CD14-positive monocyte (primary cell): ENCODE measurements around the gene CCNQ. TPM values are rescaled to one million over a fixed set of nuclear protein-coding genes. Genes with fewer than 3 reads are reported as not detected.

Experiments
- DNase-seq, 3 donors: peaks; one replicate each; pipeline ENCODE4 v3.0.0-alpha.2; 2011 to 2022
- H2AFZ ChIP-seq: 2 replicates; pipeline ENCODE4 v1.6.0; 2012; ENCODE audit warnings: mild to moderate bottlenecking, low read depth, low read length, inconsistent platforms; ENCODE audit not compliant: insufficient read depth, poor library complexity, severe bottlenecking
- H3K27ac ChIP-seq, 2 donors: 1 replicate in 1 of 2; 2 replicates in 1 of 2; pipeline ENCODE4 v1.5.1; 2012 to 2013; ENCODE audit warnings: low read length in 2 of 2, control low read depth in 1 of 2, inconsistent platforms in 1 of 2, low read depth in 1 of 2, mild to moderate bottlenecking in 1 of 2
- H3K27me3 ChIP-seq, 2 donors: one replicate each; pipeline versions ENCODE4 v1.6.0 to v1.6.1; 2011 to 2013; ENCODE audit warnings: low read length in 2 of 2; ENCODE audit not compliant: control insufficient read depth in 2 of 2, insufficient read depth in 2 of 2
- H3K36me3 ChIP-seq, 2 donors: replicated peaks in 1 of 2; 1 replicate in 1 of 2; 2 replicates in 1 of 2; pipeline versions ENCODE4 v1.5.1 to v1.6.1; 2012 to 2013; ENCODE audit warnings: low read length in 2 of 2, control low read depth in 1 of 2, inconsistent platforms in 1 of 2, mild to moderate bottlenecking in 1 of 2; ENCODE audit not compliant: insufficient read depth in 2 of 2, control insufficient read depth in 1 of 2
- H3K4me1 ChIP-seq, 2 donors: 1 replicate in 1 of 2; 2 replicates in 1 of 2; pipeline versions ENCODE4 v1.5.1 to v1.6.1; 2012 to 2013; ENCODE audit warnings: low read length in 2 of 2, control low read depth in 1 of 2, inconsistent platforms in 1 of 2, mild to moderate bottlenecking in 1 of 2, moderate library complexity in 1 of 2; ENCODE audit not compliant: insufficient read depth in 2 of 2, control insufficient read depth in 1 of 2
- H3K4me2 ChIP-seq: replicated peaks from 2 replicates; pipeline ENCODE3; 2012; ENCODE audit warnings: low read length, moderate library complexity, mild to moderate bottlenecking; ENCODE audit not compliant: poor library complexity, severe bottlenecking; ENCODE audit errors: extremely low read depth
- H3K4me3 ChIP-seq, 3 experiments: fragments of 200-600 bp in 1 of 3; sonication (generic) in 1 of 3; replicated peaks in 1 of 3; 1 replicate in 2 of 3; 2 replicates in 1 of 3; pipeline ENCODE4 v1.5.1; 2011 to 2013; ENCODE audit warnings: low read length in 3 of 3, mild to moderate bottlenecking in 3 of 3, control low read depth in 2 of 3, low read depth in 2 of 3, inconsistent platforms in 1 of 3, moderate library complexity in 1 of 3
- H3K79me2 ChIP-seq: 2 replicates; pipeline ENCODE4 v1.6.0; 2012; ENCODE audit warnings: mild to moderate bottlenecking, control low read depth, inconsistent platforms, low read length, moderate library complexity; ENCODE audit not compliant: insufficient read depth
- H3K9ac ChIP-seq: 2 replicates; pipeline ENCODE4 v1.6.0; 2017; ENCODE audit warnings: low read length, mild to moderate bottlenecking; ENCODE audit not compliant: insufficient read depth, poor library complexity, severe bottlenecking
- H3K9me3 ChIP-seq, 2 donors: replicated peaks in 1 of 2; 1 replicate in 1 of 2; 2 replicates in 1 of 2; pipeline versions ENCODE4 v1.5.1 to v1.6.1; 2012 to 2013; ENCODE audit warnings: low read length in 2 of 2, control low read depth in 1 of 2; ENCODE audit not compliant: control insufficient read depth in 1 of 2, insufficient read depth in 1 of 2
- H4K20me1 ChIP-seq: 2 replicates; pipeline ENCODE4 v1.6.0; 2012; ENCODE audit warnings: mild to moderate bottlenecking, low read length, control low read depth, moderate library complexity; ENCODE audit not compliant: insufficient read depth
- H3K27ac Mint-ChIP-seq, 7 donors: one replicate each; pipeline ENCODE4 v1.8.0; 2020; ENCODE audit warnings: mild to moderate bottlenecking in 7 of 7, mixed read lengths in 7 of 7, moderate library complexity in 6 of 7, inconsistent platforms in 2 of 7
- H3K27me3 Mint-ChIP-seq, 3 donors: one replicate each; pipeline ENCODE4 v1.8.0; 2021 to 2022; ENCODE audit warnings: low read depth in 3 of 3, mild to moderate bottlenecking in 3 of 3, mixed read lengths in 3 of 3, moderate library complexity in 3 of 3, inconsistent platforms in 1 of 3
- H3K36me3 Mint-ChIP-seq, 2 donors: one replicate each; pipeline ENCODE4 v1.8.0; 2020; ENCODE audit warnings: mixed read lengths in 2 of 2, inconsistent platforms in 1 of 2, mild to moderate bottlenecking in 1 of 2
- H3K4me1 Mint-ChIP-seq: one replicate; pipeline ENCODE4 v1.8.0; 2020; ENCODE audit warnings: mild to moderate bottlenecking, mixed read lengths
- H3K4me3 Mint-ChIP-seq, 2 donors: one replicate each; pipeline ENCODE4 v1.8.0; 2020; ENCODE audit warnings: mild to moderate bottlenecking in 2 of 2, mixed read lengths in 2 of 2, moderate library complexity in 1 of 2
- H3K9me3 Mint-ChIP-seq, 7 donors: one replicate each; pipeline ENCODE4 v1.8.0; 2020 to 2022; ENCODE audit warnings: mixed read lengths in 7 of 7, mild to moderate bottlenecking in 6 of 7, moderate library complexity in 6 of 7, inconsistent platforms in 2 of 7
- CTCF ChIP-seq: fragments of 200-600 bp; IDR thresholded peaks from one replicate; pipeline ENCODE4 v1.8.0; 2022; ENCODE audit warnings: antibody characterized with exemption, mild to moderate bottlenecking
- WGBS: methylation state at CpG from one replicate; pipeline ENCODE4 v1.1.5; 2013; ENCODE audit warnings: missing lambda C conversion rate; ENCODE audit not compliant: insufficient coverage; 5-methylcytosine and 5-hydroxymethylcytosine counted together
- intact Hi-C, 2 donors: fragments of 100-400 bp; cut with micrococcal nuclease; formaldehyde crosslinking; loops; one replicate each; pipeline versions ENCODE4 v1.15.0 to v1.15.1; 2023
- polyA plus RNA-seq, 3 donors: library from polyadenylated mRNA; depleted of rRNA in 1 of 3; unstranded in 2 of 3; stranded (reverse) in 1 of 3; fragments of 300-500 nt in 2 of 3; fragments of >200 nt in 1 of 3; fragmentation: Illumina TruSeq in 2 of 3; gene quantifications; 1 replicate in 2 of 3; 2 replicates in 1 of 3; pipeline ENCODE4 v1.2.3, GENCODE V29; 2012 to 2021

The CCNQ gene
- polyA plus RNA-seq, 3 donors: 21.8 to 35.6 (median 29.3) TPM

- Histone ChIP-seq H3K9ac (no peak overlapping the region), H2AFZ (no peak overlapping the region), H3K4me2 (no peak overlapping the region), H4K20me1 (no peaks in the 10 kb centered on the region), H3K27ac (no peak overlapping the region), H3K9me3 (peaks cover 0 to 9% of the 10 kb centered on the region in 2 donors), H3K27me3 (peaks cover 0 to 3% of the 10 kb centered on the region in 2 donors), H3K4me3 (no peak overlapping the region), H3K36me3 (no peaks in the 10 kb centered on the region), H3K4me1 (no peaks in the 10 kb centered on the region), H3K79me2 (no peaks in the 10 kb centered on the region)
- peak; percentile 20 for TF ChIP-seq CTCF
- WGBS: 60% methylated on average over 2 of the region's 21 CpGs
- Mint-ChIP-seq H3K36me3 (no peaks in the 10 kb centered on the region), H3K4me1 (no peaks in the 10 kb centered on the region), H3K27ac (no peak overlapping the region), H3K4me3 (no peak overlapping the region), H3K27me3 (peaks cover 6 to 22% (median 18%) of the 10 kb centered on the region in 3 donors), H3K9me3 (peaks cover 0 to 15% (median 7%) of the 10 kb centered on the region in 7 donors)
- no peak for DNase-seq
- intact Hi-C loops: no loop called here
Observed at GRCh38 chrX:153635788-153636668, 37.1 kb upstream of the CCNQ start.

- peaks cover 5 to 17% (median 12%) of the 10 kb centered on the region in 3 donors for H3K27me3 Mint-ChIP-seq
- H3K9me3 Mint-ChIP-seq: peaks cover 0 to 17% (median 8%) of the 10 kb centered on the region in 7 donors
- no peaks in the 10 kb centered on the region for H3K36me3 Mint-ChIP-seq
- no peak for TF ChIP-seq CTCF
- WGBS: 100% methylated on average over 2 of the region's 6 CpGs
- no peaks in the 10 kb centered on the region for H3K79me2 ChIP-seq
- H4K20me1 ChIP-seq: no peaks in the 10 kb centered on the region
- H3K4me1 ChIP-seq: no peaks in the 10 kb centered on the region
- no peak overlapping the region for H3K9ac ChIP-seq
- no peak overlapping the region for H3K4me2 ChIP-seq
- H3K4me3 Mint-ChIP-seq: no peak overlapping the region
- no peak overlapping the region for H3K27ac Mint-ChIP-seq
- no peak overlapping the region for H3K4me3 ChIP-seq
- no peak for DNase-seq
- H3K27me3 ChIP-seq: no peaks in the 10 kb centered on the region
- intact Hi-C loops: no loop called here
- no peaks in the 10 kb centered on the region for H3K4me1 Mint-ChIP-seq
- no peaks in the 10 kb centered on the region for H3K36me3 ChIP-seq
- H3K9me3 ChIP-seq: peaks cover 0 to 14% of the 10 kb centered on the region in 2 donors
- no peak overlapping the region for H2AFZ ChIP-seq
- no peak overlapping the region for H3K27ac ChIP-seq
Observed at GRCh38 chrX:153635388-153635787, 36.4 kb upstream of the CCNQ start.
